NCI-H1694 (cell line): Measurements from ENCODE around the gene KCNIP4.
"Not testable (repeated sequence)": the region's sequence is repeated elsewhere in the genome, so short reads cannot be mapped to it uniquely, and the experiment has no call there.

Source experiments
- DNase-seq: peaks from one replicate; lab custom pipeline; 2025; lab: John Stamatoyannopoulos, UW

The KCNIP4 gene

DNA sequence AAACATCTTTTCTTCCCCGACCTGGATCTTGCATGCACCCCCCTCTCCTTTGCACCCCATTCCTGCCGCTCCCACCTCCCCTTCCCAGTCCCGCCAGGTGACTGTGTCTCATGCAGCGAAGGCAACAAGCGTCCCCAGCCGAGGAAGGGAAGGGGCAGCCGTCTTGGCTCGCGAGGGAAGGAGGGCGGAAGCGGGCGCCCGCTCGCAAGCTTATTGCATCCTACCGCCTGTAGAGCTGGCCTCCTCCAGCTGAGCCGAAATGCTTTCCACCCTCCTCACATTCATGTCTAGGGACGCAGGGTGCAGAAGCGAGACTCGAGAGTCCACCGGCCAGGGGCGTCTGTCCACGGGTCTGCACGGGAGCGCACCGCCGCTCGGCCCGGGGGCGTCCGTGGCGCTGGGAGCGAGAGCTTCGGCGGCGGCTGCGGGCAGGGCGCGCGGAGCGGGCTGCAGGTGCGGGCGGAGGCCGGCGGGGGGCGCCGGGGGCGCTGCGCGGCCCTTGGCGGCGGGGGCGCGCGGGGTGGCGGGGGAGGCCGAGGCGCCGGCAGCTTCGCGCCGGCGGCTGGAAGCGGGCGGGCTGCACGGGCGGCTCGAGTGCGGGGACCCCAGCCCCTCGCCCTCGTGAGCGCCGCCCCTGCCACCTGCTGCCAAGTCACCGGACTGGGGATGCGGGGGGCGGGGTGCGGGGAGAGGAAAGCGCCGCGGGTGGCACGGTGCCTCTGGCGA is at the start of gene KCNIP4:
Gene KCNIP4, minus strand, starts transcription at position 426 of the 726 bp plus-strand sequence.
- no peak for DNase-seq

GRCh38 chr4:21996618-21997017 is 48.0 kb upstream of the KCNIP4 start:
- not testable (repeated sequence) for DNase-seq

- no peak for DNase-seq
These were observed 43.8 kb upstream of the KCNIP4 start for GRCh38 chr4:21992330-21992729.

GRCh38 chr4:21991562-21991961 is 43.0 kb upstream of the KCNIP4 start:
- no peak for DNase-seq

DNA sequence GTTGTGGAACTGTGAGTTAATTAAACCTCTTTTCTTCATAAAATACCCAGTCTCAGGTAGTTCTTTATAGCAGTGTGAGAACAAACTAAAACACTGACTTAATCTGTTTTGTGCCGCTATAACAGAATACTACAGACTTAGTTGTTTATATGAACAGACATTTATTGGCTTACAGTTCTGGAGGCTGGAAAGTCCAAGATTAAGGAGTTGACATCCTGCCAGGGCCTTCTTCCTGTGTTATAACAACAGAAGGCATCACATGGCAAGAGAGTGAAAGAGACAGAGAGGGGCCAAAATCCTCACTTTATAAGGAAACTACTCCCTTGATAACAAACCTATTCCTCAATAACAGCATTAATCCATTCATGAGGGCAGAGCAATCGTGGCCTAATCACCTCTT is 42.5 kb upstream of the KCNIP4 start:
- no peak for DNase-seq

DNA sequence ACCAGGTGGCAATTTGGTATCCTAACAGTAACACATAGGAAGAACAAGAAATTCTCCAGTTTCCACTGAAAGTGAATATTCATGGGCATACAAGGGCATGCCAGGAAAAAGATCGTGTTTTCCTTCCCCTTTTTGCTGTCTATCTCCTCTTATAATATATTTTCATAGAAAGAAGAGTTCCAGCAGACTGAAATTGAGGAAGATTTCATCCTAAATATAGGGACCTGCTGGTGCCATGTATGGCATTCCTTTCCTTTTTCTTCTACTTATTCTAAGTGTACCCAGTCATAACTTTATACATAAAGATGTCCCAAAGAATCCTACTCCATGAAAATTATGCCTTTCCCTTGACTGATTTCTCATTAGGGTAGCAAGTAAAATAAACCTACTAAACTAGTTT is 40.8 kb upstream of the KCNIP4 start:
- no peak for DNase-seq

DNA sequence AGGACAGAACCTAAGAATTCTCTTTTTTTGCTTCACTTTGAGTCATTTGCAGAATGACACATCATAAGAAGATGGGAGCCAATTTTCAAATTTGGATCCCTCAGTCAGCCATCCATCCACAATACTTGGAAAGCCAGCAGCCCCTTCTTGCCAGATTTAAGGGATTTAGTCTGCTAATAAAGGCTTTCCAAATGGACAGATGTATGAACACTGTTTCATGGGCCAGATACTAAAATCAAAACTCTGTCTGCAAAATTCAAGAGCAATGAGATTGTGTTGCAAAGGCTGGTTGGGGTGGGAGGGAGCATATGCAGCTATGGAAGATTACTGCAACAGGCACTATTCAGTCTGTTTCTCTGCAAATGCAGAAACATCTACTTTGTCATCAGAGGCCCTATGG is 37.7 kb upstream of the KCNIP4 start:
- no peak for DNase-seq

GRCh38 chr4:21982087-21982486 is 33.5 kb upstream of the KCNIP4 start:
- no peak for DNase-seq

- no peak for DNase-seq
These were observed 30.6 kb upstream of the KCNIP4 start for GRCh38 chr4:21979196-21979595.

GRCh38 chr4:21976166-21976565 is 27.6 kb upstream of the KCNIP4 start:
- no peak for DNase-seq

GRCh38 chr4:21973850-21974249 is 25.3 kb upstream of the KCNIP4 start:
- DNase-seq: no peak

DNA sequence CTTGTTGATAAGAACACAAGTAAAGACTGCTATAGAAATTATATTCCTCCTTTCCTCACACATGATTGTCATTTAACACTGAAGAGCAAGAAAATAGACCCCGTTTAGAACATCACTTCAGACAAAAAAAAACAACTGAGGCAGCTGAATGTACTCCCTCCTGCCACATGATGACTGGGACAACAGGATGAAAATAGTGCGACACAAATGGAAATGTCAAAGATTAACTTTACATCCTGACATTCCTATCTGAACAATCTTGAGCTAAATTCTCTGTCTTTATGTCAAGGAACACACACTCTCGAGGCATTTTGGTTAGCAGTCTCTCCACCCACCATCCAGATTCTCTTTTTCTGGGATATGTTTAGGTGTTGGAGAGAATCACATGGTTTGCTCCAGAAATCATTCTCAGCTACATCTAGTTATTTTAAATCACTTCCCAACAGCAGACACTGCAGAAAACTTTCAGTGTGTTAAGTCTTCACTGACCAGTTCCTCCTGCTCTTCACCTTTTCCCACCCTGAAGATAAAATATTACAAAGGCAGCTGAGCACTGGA is 16.3 kb upstream of the KCNIP4 start:
- no peak for DNase-seq

DNA sequence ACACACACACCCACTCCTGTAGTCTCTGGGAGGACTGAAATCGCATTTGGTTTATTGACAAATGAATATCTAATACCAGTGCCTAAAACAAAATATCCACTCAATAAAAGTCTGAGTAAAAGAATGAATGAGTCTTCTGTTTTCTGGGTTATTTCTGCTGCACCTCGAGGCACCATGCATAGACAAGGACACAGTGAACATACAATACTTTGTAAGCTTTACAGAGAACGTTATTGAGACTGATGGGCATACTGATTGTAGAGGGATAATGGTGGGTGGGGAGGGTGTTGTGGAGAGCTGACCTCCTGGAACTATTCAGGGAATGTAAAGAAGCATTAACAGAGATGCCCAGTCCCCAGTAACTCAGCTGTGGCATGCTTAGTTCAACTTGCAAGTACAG is 14.1 kb upstream of the KCNIP4 start:
- no peak for DNase-seq

GRCh38 chr4:21960793-21961192 is 12.2 kb upstream of the KCNIP4 start:
- no peak for DNase-seq

DNA sequence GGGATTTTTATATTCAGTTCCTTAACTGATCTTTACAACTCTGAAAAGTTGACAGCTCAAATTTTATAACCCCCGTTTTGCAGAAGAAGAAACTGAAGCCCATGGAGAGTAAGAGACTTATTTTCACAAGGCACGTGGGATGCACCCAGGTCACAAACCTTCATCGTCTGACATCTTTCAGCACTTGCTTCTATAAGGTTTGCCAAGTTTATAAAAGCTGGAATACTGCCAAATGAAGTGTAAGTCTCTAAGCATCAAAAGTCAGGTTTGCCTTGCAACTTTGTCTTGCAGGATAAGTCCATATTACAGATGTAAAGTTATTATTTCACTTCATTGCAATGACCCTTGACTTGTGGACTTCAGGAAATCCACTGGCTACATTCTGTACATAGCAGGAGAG is 6.3 kb upstream of the KCNIP4 start:
- no peak for DNase-seq

GRCh38 chr4:21953653-21954052 is 5.1 kb upstream of the KCNIP4 start:
- DNase-seq: no peak

GRCh38 chr4:21952549-21952948 is 4.0 kb upstream of the KCNIP4 start:
- no peak for DNase-seq

DNA sequence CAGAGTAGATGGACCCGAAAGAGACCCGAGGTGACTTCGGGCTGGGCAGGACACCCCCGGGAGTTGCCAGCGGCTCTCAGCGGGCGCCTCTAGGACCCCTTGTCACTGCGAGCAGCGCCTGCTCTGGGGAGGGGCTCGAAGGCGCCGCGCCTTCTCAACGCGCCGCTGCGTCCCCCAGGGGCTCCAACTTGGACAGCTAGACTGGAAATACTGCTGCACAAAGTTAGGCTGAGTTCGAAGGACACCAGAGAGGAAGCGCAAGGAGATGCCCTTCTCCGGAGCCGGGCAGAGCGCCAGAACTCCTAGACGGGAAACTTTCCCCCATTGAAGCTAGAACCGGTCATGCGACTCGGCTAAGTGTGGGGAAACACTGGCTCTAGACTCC is 493 bp upstream of the KCNIP4 start:
- no peak for DNase-seq

DNA sequence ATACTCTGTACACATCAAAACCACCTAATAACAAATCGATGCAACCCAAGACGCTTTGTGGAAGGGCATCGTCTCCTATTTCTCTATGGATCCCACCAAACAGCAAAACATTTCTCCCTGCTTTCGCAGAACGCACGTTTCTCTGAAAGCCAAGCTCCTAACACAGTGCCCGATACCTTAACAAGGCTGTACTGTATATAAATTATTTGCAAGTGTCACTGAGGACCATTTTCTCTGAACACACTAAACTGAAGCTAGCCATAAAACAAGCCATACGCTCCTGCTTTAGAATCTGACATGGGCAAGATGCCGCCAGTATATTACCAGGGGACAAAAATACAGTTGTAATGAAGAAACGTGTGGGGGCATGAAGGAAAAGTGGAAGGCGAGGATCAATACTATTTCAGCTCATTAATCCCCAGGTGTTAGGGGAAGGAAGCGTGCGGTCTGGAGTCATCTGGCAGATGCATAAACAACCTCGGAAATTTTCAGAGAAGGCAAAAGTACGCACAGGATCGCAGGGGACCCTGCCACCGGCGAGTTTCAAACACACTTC is 703 bp downstream of the KCNIP4 start:
- DNase-seq: no peak

DNA sequence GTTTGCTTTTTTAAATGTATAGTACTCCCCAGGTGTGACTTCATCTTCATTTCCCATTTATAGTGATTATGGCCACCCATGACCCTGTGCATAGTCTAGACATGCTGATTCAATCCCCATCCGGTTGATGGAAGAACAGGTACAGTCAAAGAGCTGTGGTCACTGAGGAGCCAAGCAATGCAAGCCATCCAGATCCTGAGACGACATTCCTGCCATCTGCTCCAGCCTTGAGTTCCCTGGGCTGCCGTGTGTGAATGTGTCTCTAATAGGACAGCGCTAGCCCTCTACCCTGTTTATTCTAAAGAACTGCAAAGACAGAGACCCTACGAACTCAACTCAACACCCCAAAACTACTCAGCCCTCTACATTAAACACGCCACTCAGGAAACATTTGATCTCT is 1.7 kb downstream of the KCNIP4 start:
- DNase-seq: no peak

- DNase-seq: no peak
These were observed 26.9 kb downstream of the KCNIP4 start for GRCh38 chr4:21921526-21922180.

DNA sequence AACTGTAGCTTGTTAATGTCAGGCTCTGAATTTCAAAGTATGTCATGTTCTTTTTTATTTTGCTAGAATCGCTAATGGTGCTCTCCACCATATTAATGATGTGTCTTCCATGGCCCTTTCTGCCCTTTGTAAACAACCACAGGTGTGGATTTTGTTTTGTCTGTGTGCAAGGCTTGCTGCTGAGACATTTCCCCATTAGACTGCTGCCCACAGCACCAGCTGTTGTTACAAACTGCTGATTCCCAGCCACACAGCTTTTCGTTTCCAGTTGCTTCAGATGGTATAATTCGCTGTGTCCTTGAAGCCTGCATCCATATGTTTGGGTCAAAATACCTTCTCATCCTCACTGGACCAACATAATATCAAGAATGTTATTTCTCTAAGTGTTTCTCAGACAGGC is 32.8 kb downstream of the KCNIP4 start:
- no peak for DNase-seq

DNA sequence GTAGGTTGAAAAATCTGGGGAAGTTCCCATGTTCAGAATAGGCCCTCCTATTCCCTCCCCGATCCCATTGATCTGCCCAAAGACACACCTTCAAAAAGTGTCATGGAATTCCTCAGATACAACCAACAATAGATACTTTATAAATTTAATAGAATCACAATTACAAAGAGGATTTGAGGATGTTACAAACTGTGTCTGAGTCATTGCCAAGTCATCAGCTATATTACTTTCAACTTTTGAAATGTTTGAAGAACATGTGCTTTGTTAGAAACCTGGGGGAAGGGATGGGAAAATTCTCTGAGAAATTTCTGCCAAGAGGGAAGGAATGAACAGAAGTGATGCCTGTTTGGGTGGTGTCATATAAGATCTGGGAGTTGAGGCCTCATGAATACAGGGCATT is 46.7 kb downstream of the KCNIP4 start:
- no peak for DNase-seq
